Measurements from ENCODE around the gene ZNF556.
"Not testable (repeated sequence)": the region's sequence is repeated elsewhere in the genome, so short reads cannot be mapped to it uniquely, and the experiment has no call there.

ZNF556 gene

GRCh38 chr19:2869618-2870017 lies 2.5 kb downstream of the ZNF556 start:
- no peak overlapping the region for H2AK5ac ChIP-seq (ENCODE audit: low read length)
- H3K27me3 ChIP-seq (ENCODE audit: insufficient read depth, low read length, poor library complexity) = no peaks in the 10 kb centered on the region
- H3K4ac ChIP-seq (ENCODE audit: low read depth, low read length) = no peak overlapping the region
- H4K5ac ChIP-seq (ENCODE audit: low read length) = no peak overlapping the region
- H3K4me1 ChIP-seq (ENCODE audit: control insufficient read depth, low read depth, low read length) = no peaks in the 10 kb centered on the region
- no peak overlapping the region for H2BK120ac ChIP-seq (ENCODE audit: low read depth, low read length)
- no peaks in the 10 kb centered on the region for H3K79me2 ChIP-seq (ENCODE audit: control insufficient read depth, insufficient read depth, low read length)
- H3K4me3 ChIP-seq (ENCODE audit: low read length) = no peak overlapping the region
- no peak overlapping the region for H3K27ac ChIP-seq (ENCODE audit: low read depth, low read length)
- WGBS (ENCODE audit: extremely low coverage, insufficient coverage, low lambda C conversion rate) = no CpG with 5 or more reads among the region's 10 CpGs
- no peaks in the 10 kb centered on the region for H3K79me1 ChIP-seq (ENCODE audit: low read length)
- no peak overlapping the region for H4K8ac ChIP-seq (ENCODE audit: low read depth, low read length)
- no peak overlapping the region for H3K23ac ChIP-seq (ENCODE audit: low read length)
- no peak overlapping the region for H3K56ac ChIP-seq (ENCODE audit: low read length)
- no peak for DNase-seq
- H3K18ac ChIP-seq (ENCODE audit: low read length) = no peak overlapping the region
- H2BK15ac ChIP-seq (replicated peaks; ENCODE audit: low read depth) = no peak overlapping the region
- H3K4me2 ChIP-seq (ENCODE audit: low read length) = no peak overlapping the region
- H3K9ac ChIP-seq (ENCODE audit: low read length) = no peak overlapping the region
- H2BK5ac ChIP-seq (ENCODE audit: low read length) = no peak overlapping the region
- H3K36me3 ChIP-seq (ENCODE audit: control insufficient read depth, insufficient read depth, low read length) = no peaks in the 10 kb centered on the region

- not testable (repeated sequence) for H3K36me3 ChIP-seq (ENCODE audit: control insufficient read depth, insufficient read depth, low read length); H3K27me3 ChIP-seq (ENCODE audit: insufficient read depth, low read length, poor library complexity); H3K4me1 ChIP-seq (ENCODE audit: control insufficient read depth, low read depth, low read length); H2BK15ac ChIP-seq (replicated peaks; ENCODE audit: low read depth); H4K5ac ChIP-seq (ENCODE audit: low read length); H3K4ac ChIP-seq (ENCODE audit: low read depth, low read length); H2AK5ac ChIP-seq (ENCODE audit: low read length); H3K79me1 ChIP-seq (ENCODE audit: low read length); H4K8ac ChIP-seq (ENCODE audit: low read depth, low read length); H2BK5ac ChIP-seq (ENCODE audit: low read length); H3K4me3 ChIP-seq (ENCODE audit: low read length); H3K18ac ChIP-seq (ENCODE audit: low read length); H3K4me2 ChIP-seq (ENCODE audit: low read length); H3K23ac ChIP-seq (ENCODE audit: low read length); H3K27ac ChIP-seq (ENCODE audit: low read depth, low read length); H2BK120ac ChIP-seq (ENCODE audit: low read depth, low read length); H3K9ac ChIP-seq (ENCODE audit: low read length); H3K56ac ChIP-seq (ENCODE audit: low read length); H3K79me2 ChIP-seq (ENCODE audit: control insufficient read depth, insufficient read depth, low read length)
- WGBS (ENCODE audit: extremely low coverage, insufficient coverage, low lambda C conversion rate) = no CpG with 5 or more reads among the region's 11 CpGs
- peak; percentile 24 for DNase-seq
Measured at GRCh38 chr19:2872175-2872574, 5.0 kb downstream of the ZNF556 start.

DNA sequence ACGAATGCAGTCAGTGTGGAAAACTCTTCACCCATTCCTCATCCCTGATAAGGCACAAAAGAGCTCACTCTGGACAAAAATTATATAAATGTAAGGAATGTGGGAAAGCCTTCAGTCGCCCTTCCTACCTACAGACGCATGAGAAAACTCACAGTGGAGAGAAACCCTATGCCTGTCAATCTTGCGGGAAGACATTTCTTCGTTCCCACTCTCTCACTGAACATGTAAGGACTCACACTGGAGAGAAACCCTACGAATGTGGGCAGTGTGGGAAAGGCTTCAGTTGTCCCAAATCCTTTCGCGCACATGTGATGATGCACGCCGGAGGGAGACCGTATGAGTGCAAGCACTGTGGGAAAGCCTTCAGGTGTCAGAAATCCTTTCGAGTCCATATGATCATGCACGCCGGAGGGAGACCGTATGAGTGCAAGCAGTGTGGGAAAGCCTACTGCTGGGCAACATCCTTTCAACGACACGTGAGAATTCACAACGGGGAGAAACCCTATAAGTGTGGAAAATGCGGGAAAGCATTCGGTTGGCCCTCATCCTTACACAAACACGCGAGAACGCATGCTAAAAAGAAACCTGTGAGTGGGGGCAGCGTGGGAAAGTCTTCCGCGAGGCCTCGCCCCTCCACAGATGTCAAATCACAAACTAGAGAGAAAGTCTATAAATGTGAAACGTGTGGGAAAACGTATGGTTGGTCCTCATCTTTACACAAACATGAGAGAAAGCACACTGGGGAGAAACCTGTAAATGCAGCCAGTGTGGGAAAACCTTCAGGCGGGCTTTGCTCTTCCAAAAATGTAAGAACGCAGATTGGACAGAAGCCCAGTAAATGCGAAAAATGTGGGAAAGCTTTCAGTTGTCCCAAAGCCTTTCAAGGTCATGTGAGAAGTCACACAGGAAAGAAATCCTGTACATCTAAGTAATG lies 10.5 kb downstream of the ZNF556 start:
- WGBS (ENCODE audit: extremely low coverage, insufficient coverage, low lambda C conversion rate) = no CpG with 5 or more reads among the region's 32 CpGs
- no peak overlapping the region for H3K18ac ChIP-seq (ENCODE audit: low read length)

GRCh38 chr19:2883686-2884439 lies 16.7 kb downstream of the ZNF556 start:
- no peak overlapping the region for H3K4ac ChIP-seq (ENCODE audit: low read depth, low read length)
- H3K23ac ChIP-seq (ENCODE audit: low read length) = no peak overlapping the region
- H3K4me3 ChIP-seq (ENCODE audit: low read length) = no peak overlapping the region
- no peaks in the 10 kb centered on the region for H3K4me1 ChIP-seq (ENCODE audit: control insufficient read depth, low read depth, low read length)
- no peak for DNase-seq
- H3K79me2 ChIP-seq (ENCODE audit: control insufficient read depth, insufficient read depth, low read length) = no peaks in the 10 kb centered on the region
- H3K27me3 ChIP-seq (ENCODE audit: insufficient read depth, low read length, poor library complexity) = no peaks in the 10 kb centered on the region
- H4K5ac ChIP-seq (ENCODE audit: low read length) = no peak overlapping the region
- no peak overlapping the region for H3K4me2 ChIP-seq (ENCODE audit: low read length)
- no peak overlapping the region for H3K18ac ChIP-seq (ENCODE audit: low read length)
- no CpG with 5 or more reads among the region's 14 CpGs for WGBS (ENCODE audit: extremely low coverage, insufficient coverage, low lambda C conversion rate)
- no peak overlapping the region for H3K27ac ChIP-seq (ENCODE audit: low read depth, low read length)
- H3K56ac ChIP-seq (ENCODE audit: low read length) = no peak overlapping the region
- no peak overlapping the region for H2BK15ac ChIP-seq (replicated peaks; ENCODE audit: low read depth)
- H3K79me1 ChIP-seq (ENCODE audit: low read length) = no peaks in the 10 kb centered on the region
- H2BK5ac ChIP-seq (ENCODE audit: low read length) = no peak overlapping the region
- H2BK120ac ChIP-seq (ENCODE audit: low read depth, low read length) = no peak overlapping the region
- H2AK5ac ChIP-seq (ENCODE audit: low read length) = no peak overlapping the region
- H3K36me3 ChIP-seq (ENCODE audit: control insufficient read depth, insufficient read depth, low read length) = no peaks in the 10 kb centered on the region
- H4K8ac ChIP-seq (ENCODE audit: low read depth, low read length) = no peak overlapping the region
- H3K9ac ChIP-seq (ENCODE audit: low read length) = no peak overlapping the region

More for the DNA sequence above, 10.5 kb downstream of the ZNF556 start:
- Histone ChIP-seq H4K5ac (ENCODE audit: low read length) (no peak overlapping the region), H3K27ac (ENCODE audit: low read depth, low read length) (no peak overlapping the region), H3K56ac (ENCODE audit: low read length) (no peak overlapping the region), H4K8ac (ENCODE audit: low read depth, low read length) (no peak overlapping the region), H2AK5ac (ENCODE audit: low read length) (no peak overlapping the region), H3K4ac (ENCODE audit: low read depth, low read length) (no peak overlapping the region), H3K9ac (ENCODE audit: low read length) (no peak overlapping the region), H2BK15ac (replicated peaks; ENCODE audit: low read depth) (no peak overlapping the region), H3K4me2 (ENCODE audit: low read length) (no peak overlapping the region), H3K4me3 (ENCODE audit: low read length) (no peak overlapping the region), H3K4me1 (ENCODE audit: control insufficient read depth, low read depth, low read length) (no peaks in the 10 kb centered on the region), H3K79me2 (ENCODE audit: control insufficient read depth, insufficient read depth, low read length) (no peaks in the 10 kb centered on the region), H3K27me3 (ENCODE audit: insufficient read depth, low read length, poor library complexity) (no peaks in the 10 kb centered on the region), H2BK5ac (ENCODE audit: low read length) (no peak overlapping the region), H3K23ac (ENCODE audit: low read length) (no peak overlapping the region), H2BK120ac (ENCODE audit: low read depth, low read length) (no peak overlapping the region), H3K79me1 (ENCODE audit: low read length) (no peaks in the 10 kb centered on the region), H3K36me3 (ENCODE audit: control insufficient read depth, insufficient read depth, low read length) (no peaks in the 10 kb centered on the region)
- no peak for DNase-seq

DNA sequence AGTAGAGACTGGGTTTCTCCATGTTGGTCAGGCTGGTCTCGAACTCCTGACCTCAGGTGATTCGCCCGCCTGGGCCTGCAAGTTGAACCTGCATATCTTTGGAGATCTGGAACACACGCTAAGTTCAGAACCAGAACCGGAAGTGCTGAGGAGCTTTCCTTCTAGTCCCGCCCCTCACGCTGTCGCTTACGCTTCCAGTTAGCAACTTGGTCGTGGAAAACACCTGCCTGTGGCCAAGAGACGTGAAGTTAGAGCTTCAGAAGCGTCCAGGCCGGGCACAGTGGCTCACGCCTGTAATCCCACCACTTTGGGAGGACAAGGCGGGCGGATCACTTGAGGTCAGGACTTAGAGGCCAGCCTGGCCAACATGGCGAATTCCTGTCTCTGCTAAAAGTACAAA lies 18.6 kb downstream of the ZNF556 start:
- Histone ChIP-seq H4K5ac (ENCODE audit: low read length) (no peak overlapping the region), H3K4me2 (ENCODE audit: low read length) (no peak overlapping the region)
- WGBS (ENCODE audit: extremely low coverage, insufficient coverage, low lambda C conversion rate) = no CpG with 5 or more reads among the region's 17 CpGs

More for the DNA sequence above, 18.6 kb downstream of the ZNF556 start:
- no peaks in the 10 kb centered on the region for H3K4me1 ChIP-seq (ENCODE audit: control insufficient read depth, low read depth, low read length)
- H3K23ac ChIP-seq (ENCODE audit: low read length) = no peak overlapping the region
- no peak overlapping the region for H3K18ac ChIP-seq (ENCODE audit: low read length)
- H3K79me2 ChIP-seq (ENCODE audit: control insufficient read depth, insufficient read depth, low read length) = no peaks in the 10 kb centered on the region
- H3K4ac ChIP-seq (ENCODE audit: low read depth, low read length) = no peak overlapping the region
- no peak overlapping the region for H3K9ac ChIP-seq (ENCODE audit: low read length)
- no peaks in the 10 kb centered on the region for H3K79me1 ChIP-seq (ENCODE audit: low read length)
- H2BK120ac ChIP-seq (ENCODE audit: low read depth, low read length) = no peak overlapping the region
- no peak overlapping the region for H4K8ac ChIP-seq (ENCODE audit: low read depth, low read length)
- no peak overlapping the region for H3K4me3 ChIP-seq (ENCODE audit: low read length)
- no peak for DNase-seq
- no peak overlapping the region for H3K56ac ChIP-seq (ENCODE audit: low read length)
- H2AK5ac ChIP-seq (ENCODE audit: low read length) = no peak overlapping the region
- H2BK5ac ChIP-seq (ENCODE audit: low read length) = no peak overlapping the region
- no peaks in the 10 kb centered on the region for H3K36me3 ChIP-seq (ENCODE audit: control insufficient read depth, insufficient read depth, low read length)
- H3K27me3 ChIP-seq (ENCODE audit: insufficient read depth, low read length, poor library complexity) = no peaks in the 10 kb centered on the region
- H2BK15ac ChIP-seq (replicated peaks; ENCODE audit: low read depth) = no peak overlapping the region
- H3K27ac ChIP-seq (ENCODE audit: low read depth, low read length) = no peak overlapping the region

Data from mesendoderm (in vitro differentiated cells).